HT-29 (cell line): ENCODE data around the gene PCSK6. TPM values are rescaled to one million over a fixed set of nuclear protein-coding genes. Genes with fewer than 3 reads are reported as not detected.
"Not testable (repeated sequence)": the region's sequence is repeated elsewhere in the genome, so short reads cannot be mapped to it uniquely, and the experiment has no call there.

Source experiments
- DNase-seq: peaks from one replicate; pipeline ENCODE4 v3.0.0-alpha.2; 2015; ENCODE audit warnings: low spot score
- total RNA-seq: library from RNA; depleted of rRNA; stranded (reverse); fragments of >200 nt; shearing (Covaris generic); gene quantifications from 2 replicates; pipeline ENCODE4 v1.2.3, GENCODE V29; 2014

Gene PCSK6
- total RNA-seq, 1 experiment from 2014 or later = 81.0 TPM

DNA sequence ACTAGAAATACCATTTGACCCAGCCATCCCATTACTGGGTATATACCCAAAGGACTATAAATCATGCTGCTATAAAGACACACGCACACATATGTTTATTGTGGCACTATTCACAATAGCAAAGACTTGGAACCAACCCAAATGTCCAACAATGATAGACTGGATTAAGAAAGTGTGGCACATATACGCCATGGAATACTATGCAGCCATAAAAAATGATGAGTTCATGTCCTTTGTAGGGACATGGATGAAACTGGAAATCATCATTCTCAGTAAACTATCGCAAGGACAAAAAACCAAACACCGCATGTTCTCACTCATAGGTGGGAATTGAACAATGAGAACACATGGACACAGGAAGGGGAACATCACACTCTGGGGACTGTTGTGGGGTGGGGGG, 86.6 kb downstream of the PCSK6 start:
- DNase-seq = not testable (repeated sequence)

GRCh38 chr15:101401286-101401685, 88.2 kb downstream of the PCSK6 start:
- no peak for DNase-seq

DNA sequence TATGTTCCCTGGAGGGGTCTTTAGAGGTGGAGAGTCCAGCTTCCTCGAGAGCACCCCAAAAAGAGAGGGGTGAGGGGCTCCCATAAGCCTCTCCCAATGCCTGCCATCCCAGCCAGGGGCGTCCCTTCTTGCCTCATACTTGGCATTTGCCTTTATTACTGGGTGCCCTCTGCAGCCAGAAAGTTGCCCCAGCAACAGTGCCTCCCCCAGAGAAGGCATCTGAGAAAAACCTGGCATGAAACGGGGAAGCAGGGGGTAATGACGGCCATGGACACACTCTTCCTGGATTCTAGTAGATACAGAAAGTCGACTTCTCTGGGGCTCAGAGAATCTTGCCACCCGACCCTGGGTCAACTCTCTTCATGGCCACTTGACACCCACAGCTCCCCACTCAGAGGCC, 90.1 kb downstream of the PCSK6 start:
- DNase-seq = no peak

- DNase-seq = no peak
Measured at GRCh38 chr15:101398247-101398646, 91.3 kb downstream of the PCSK6 start.

DNA sequence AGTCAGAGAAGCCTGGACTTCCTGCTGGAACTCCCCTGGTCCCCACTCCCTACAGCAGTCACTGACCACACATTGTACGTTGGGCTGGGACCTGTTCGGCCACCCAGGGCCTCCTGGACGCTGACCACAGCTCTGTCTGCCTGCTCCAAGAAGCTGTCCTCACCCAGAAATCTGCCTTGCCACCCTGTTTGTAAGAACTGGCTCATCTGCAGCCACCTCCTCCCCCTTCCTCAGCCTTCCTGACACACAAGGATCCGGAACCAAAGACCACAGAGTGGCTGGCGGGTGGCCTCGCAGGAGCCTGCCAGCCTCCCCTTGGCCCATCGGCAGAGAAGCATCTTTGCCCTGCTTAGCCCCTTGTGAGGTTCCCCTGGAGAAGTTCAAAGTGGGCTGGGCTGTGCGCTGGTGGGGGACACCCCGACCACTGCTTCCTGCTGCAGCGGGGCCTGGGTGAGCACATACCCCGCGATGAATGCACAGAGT, 91.9 kb downstream of the PCSK6 start:
- DNase-seq = no peak

DNA sequence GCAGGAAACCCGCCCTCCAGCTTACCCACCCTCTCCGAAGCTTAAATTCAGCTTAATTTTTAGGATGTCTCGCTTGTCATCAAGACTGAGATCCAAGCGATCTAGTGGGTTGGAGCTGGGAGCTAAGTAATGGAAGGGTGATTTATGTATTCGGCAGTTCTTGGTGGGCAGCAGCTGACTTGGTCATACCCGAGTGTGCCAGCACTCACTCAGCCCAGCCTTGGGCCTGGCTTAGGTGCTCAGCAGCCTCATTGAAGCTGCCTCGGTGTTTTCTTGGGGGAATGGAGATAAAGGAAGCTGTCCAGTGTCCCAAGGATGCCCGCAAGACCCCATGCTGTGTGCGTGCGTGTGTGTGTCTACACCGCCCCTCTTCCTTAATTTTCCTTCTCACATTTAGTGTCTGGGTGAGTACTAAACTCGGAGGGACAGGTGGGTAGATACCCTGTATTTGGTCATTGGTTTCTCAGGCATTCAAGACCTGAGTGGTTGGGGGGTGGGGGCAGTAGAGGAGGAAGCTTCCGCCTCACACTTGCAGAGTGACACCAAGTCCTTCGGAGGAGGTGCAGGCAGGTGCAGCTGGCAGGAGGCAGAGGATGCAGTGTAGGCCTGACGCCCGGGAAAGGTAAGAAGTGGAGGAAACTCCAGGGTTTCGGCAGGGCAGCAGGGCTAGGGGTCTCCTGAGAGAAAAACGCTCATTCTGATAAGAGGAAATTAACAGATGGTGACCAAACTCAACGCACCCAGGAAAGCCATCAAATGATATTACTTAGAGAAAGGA, 92.8 kb downstream of the PCSK6 start:
- DNase-seq = no peak

GRCh38 chr15:101394654-101395053, 94.9 kb downstream of the PCSK6 start:
- no peak for DNase-seq

- no peak for DNase-seq
Measured at GRCh38 chr15:101394056-101394630, 95.4 kb downstream of the PCSK6 start.

GRCh38 chr15:101393172-101393571, 96.3 kb downstream of the PCSK6 start:
- no peak for DNase-seq

- DNase-seq = no peak
Measured at GRCh38 chr15:101391981-101392640, 97.4 kb downstream of the PCSK6 start.

GRCh38 chr15:101391431-101391830, 98.1 kb downstream of the PCSK6 start:
- DNase-seq = no peak

GRCh38 chr15:101390462-101390861, 99.0 kb downstream of the PCSK6 start:
- no peak for DNase-seq

DNA sequence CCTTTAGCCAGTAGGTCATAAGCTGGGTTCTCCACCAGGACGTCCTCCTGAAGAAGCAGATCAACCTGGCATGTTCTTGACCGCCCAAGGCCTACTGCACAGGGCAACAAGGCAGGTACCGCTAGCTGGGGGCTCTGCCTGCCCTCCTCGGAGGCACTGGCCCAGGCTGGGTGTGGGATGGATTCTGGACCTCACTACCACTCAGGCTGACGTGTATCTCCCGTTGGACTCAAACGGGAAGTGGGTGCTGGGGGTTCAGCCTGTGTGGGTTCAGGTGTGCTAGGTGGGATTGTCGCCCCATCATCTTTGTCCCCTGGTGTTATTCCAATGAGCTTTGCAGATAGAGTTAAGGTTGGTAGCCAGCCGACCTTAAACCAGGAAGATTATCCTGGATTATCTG, 99.4 kb downstream of the PCSK6 start:
- no peak for DNase-seq

DNA sequence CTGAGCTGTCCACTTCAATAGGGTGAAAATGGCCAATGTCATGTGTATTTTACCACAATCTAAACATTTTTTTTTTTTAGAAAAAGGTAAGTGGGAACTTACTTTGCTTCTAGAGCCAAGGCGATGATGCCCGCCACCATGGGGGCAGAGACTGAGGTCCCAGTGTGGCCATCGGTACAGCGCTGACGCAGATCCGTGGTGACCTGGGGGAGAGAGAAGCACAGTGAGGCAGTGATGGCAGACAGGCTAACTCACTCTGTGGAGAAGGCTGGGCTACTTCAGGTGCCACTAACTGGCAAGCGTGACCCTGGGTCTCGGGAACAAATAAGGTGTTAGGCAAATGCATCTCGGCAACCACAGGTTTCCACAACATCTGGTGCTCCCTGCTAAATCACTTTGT, 100.1 kb downstream of the PCSK6 start:
- no peak for DNase-seq

DNA sequence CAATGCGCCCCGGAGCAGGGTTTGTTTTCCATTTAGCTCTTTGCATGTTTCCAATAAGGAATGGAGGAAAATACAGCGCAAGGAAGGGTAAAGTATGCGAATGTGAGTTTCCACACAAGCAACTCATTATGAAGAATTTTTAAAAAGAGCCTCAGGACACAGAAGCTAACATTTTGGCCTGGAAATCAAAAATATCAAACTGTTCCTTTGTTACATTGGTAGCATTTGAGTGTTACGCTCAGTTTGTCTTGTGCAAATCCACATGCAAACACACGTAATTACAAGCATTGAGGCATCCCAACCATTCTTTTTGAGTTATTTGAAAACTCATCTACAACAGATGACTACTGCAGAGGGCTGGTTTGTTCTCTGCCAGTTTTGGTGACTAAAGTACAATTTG, 101.5 kb downstream of the PCSK6 start:
- no peak for DNase-seq

- no peak for DNase-seq
Measured at GRCh38 chr15:101387574-101387973, 101.9 kb downstream of the PCSK6 start.

GRCh38 chr15:101386967-101387366, 102.5 kb downstream of the PCSK6 start:
- no peak for DNase-seq

DNA sequence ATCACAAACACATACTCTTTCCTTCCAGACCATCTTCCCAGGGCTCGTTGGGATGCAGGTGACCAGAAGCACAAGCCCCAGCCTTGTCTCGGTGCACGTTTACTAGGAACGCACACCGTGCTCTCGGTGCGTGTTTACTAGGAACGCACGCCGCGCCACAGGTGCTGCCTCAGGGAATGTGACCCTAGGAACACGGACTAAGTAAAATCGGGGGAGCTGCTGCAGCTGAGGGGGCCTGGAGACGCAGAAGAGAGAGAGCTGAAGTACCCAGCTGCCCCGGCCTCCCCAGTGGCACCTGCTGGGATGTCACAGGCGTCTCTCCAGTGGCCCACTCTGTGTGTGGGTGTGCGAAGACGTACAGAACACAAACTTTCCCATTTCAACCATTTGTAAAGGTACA, 103.5 kb downstream of the PCSK6 start:
- DNase-seq = no peak

DNA sequence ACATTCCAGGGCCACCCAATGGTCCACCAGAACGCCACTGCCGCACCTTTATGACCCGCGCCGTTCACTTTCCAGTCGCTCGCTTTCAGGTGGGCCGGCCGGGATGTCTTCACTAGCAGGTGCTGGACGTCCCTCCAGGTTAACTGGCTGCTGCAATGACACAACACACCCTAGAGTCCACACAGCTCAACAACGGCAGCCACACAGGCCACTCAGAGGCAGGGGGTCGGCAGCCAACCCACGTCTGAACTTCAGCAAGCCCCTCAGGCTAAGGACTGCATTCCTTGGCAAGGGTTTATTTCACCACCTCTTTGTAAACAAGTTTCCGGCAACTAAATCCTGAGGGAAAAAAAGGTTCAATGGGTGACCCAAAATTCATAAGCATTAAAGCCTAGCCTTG, 105.2 kb downstream of the PCSK6 start:
- DNase-seq = no peak

GRCh38 chr15:101382544-101382943, 107.0 kb downstream of the PCSK6 start:
- DNase-seq = no peak

DNA sequence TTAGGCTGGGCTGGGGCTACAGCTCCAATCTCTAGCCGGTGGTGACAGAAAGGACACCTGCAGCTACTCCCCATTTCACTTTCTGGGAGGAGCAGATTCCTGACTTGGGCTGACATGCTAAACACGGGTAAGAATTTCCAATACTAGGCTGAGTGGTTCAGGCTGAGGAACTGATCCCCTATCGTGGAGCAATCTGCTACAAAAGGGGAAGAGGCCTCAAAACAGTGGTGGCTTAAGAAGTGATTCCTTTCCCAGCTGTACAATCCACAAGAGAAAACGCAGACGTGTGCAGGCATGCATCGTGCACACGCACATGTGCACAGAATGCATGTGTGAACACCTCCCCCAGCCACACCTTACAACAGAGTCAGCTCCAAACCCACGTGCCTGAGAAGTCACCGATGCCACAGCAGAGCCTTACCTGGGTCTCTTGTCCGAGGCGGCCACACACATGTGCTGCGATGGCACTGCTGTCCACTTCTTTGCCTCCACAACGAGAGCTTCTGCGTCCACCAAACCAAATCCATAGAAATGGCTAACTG, 107.8 kb downstream of the PCSK6 start:
- no peak for DNase-seq

- no peak for DNase-seq
Measured at GRCh38 chr15:101380146-101380545, 109.4 kb downstream of the PCSK6 start.

GRCh38 chr15:101379647-101380046, 109.9 kb downstream of the PCSK6 start:
- no peak for DNase-seq
